A549 (cell line): ENCODE results near the gene LRCH1. TPM values are rescaled to one million over a fixed set of nuclear protein-coding genes. Genes with fewer than 3 reads are reported as not detected.

ENCODE experiments used
- ATAC-seq, 2 experiments: fragments of 200-7000 bp in 1 of 2; fragments of >200 bp in 1 of 2; cut with Nextera tagmentation in 1 of 2; cut with Tn5 transposase in 1 of 2; 3 replicates each; pipeline versions ENCODE4 v1.8.0 to v1.9.1; 2018 to 2020; ENCODE audit warnings: mild to moderate bottlenecking in 1 of 2, moderate library complexity in 1 of 2
- CTCF ChIA-PET: fragments of 300-600 bp; sonication (Branson Sonifier 250); formaldehyde crosslinking; extraction: SDS; loops from one replicate; lab custom pipeline; 2021; ENCODE audit warnings: antibody characterized with exemption, inconsistent platforms; lab: Yijun Ruan, JAX
- POLR2A ChIA-PET: fragments of 350-600 bp; formaldehyde crosslinking; extraction: SDS; loops from one replicate; lab custom pipeline; 2021; ENCODE audit warnings: antibody characterized with exemption, inconsistent platforms; lab: Yijun Ruan, JAX
- DNase-seq, 2 experiments: peaks; one replicate each; pipeline versions ENCODE4 v3.0.0 to v3.0.0-alpha.2; 2011 to 2016; ENCODE audit warnings: low read depth in 1 of 2, low spot score in 1 of 2
- FAIRE-seq: peaks from 2 replicates; lab custom pipeline; 2011; peaks lifted over from hg19 to GRCh38; lab: Jason Lieb, UNC
- H3K27ac ChIP-seq, 2 experiments: fragments of >200 bp; sonication (Bioruptor Twin); formaldehyde crosslinking; 3 replicates each; pipeline ENCODE4 v1.5.1; 2016 to 2017
- H3K4me1 ChIP-seq: fragments of >200 bp; sonication (Bioruptor Twin); formaldehyde crosslinking; 3 replicates; pipeline ENCODE4 v1.6.1; 2016
- H3K4me2 ChIP-seq: fragments of >200 bp; sonication (Bioruptor Twin); formaldehyde crosslinking; 3 replicates; pipeline ENCODE4 v1.6.1; 2016
- H3K4me3 ChIP-seq: fragments of >200 bp; sonication (Bioruptor Twin); formaldehyde crosslinking; 3 replicates; pipeline ENCODE4 v1.5.1; 2016
- H3K9me3 ChIP-seq: fragments of >200 bp; sonication (Bioruptor Twin); formaldehyde crosslinking; 3 replicates; pipeline ENCODE4 v1.6.1; 2016
- CBX8 ChIP-seq: fragments of 200-600 bp; sonication (generic); IDR thresholded peaks from 2 replicates; pipeline ENCODE4 v1.6.1; 2016
- CHD2 ChIP-seq: fragments of 150-350 bp; IDR thresholded peaks from 2 replicates; pipeline ENCODE4 v1.6.1; 2014; ENCODE audit warnings: low read length; ENCODE audit not compliant: partially characterized antibody
- CHD4 ChIP-seq: fragments of 200-600 bp; sonication (generic); IDR thresholded peaks from 2 replicates; pipeline ENCODE4 v1.6.1; 2016; ENCODE audit warnings: antibody characterized with exemption, mild to moderate bottlenecking, borderline replicate concordance
- ESRRA ChIP-seq: fragments of 150-350 bp; IDR thresholded peaks from 2 replicates; pipeline ENCODE4 v1.6.1; 2014; ENCODE audit warnings: mild to moderate bottlenecking, low read length, borderline replicate concordance
- FOSL2 ChIP-seq, 2 experiments: fragments of 450-650 bp in 1 of 2; fragments of >200 bp in 1 of 2; sonication (Bioruptor Twin) in 1 of 2; formaldehyde crosslinking; IDR thresholded peaks; 2 replicates each; pipeline versions ENCODE4 v1.5.0 to v1.6.1; 2016 to 2020; ENCODE audit warnings: mild to moderate bottlenecking in 1 of 2, moderate library complexity in 1 of 2
- KDM1A ChIP-seq: fragments of 200-600 bp; sonication (generic); IDR thresholded peaks from 2 replicates; pipeline ENCODE4 v1.6.1; 2016; ENCODE audit warnings: low read depth, mild to moderate bottlenecking
- KDM5A ChIP-seq: fragments of 200-600 bp; sonication (generic); IDR thresholded peaks from 2 replicates; pipeline ENCODE4 v1.6.1; 2016; ENCODE audit warnings: antibody characterized with exemption, mild to moderate bottlenecking
- MYC ChIP-seq: IDR thresholded peaks from 2 replicates; pipeline ENCODE4 v1.6.1; 2012; ENCODE audit warnings: mild to moderate bottlenecking, inconsistent platforms, low read length, improper control_type of control experiment, borderline replicate concordance
- NFE2L2 ChIP-seq: fragments of 150-350 bp; conservative IDR thresholded peaks from 2 replicates; pipeline ENCODE4 v1.6.1; 2014; ENCODE audit warnings: low read length
- NPAS2 ChIP-seq: fragments of 250-450 bp; sonication (Bioruptor Pico); IDR thresholded peaks from 2 replicates; pipeline ENCODE4 v1.8.0; 2022; ENCODE audit warnings: mild to moderate bottlenecking, moderate library complexity, borderline replicate concordance
- PHF8 ChIP-seq: fragments of 200-600 bp; sonication (generic); IDR thresholded peaks from 2 replicates; pipeline ENCODE4 v1.6.1; 2016; ENCODE audit warnings: low read depth, mild to moderate bottlenecking, antibody characterized with exemption, moderate library complexity, borderline replicate concordance
- POLR2AphosphoS2 ChIP-seq: conservative IDR thresholded peaks from 2 replicates; pipeline ENCODE4 v1.6.1; 2012; ENCODE audit warnings: low read length, improper control_type of control experiment, inconsistent platforms
- RARB ChIP-seq: fragments of 250-450 bp; sonication (Bioruptor Pico); IDR thresholded peaks from 2 replicates; pipeline ENCODE4 v1.8.0; 2021; ENCODE audit warnings: mild to moderate bottlenecking, moderate library complexity
- RFX5 ChIP-seq: fragments of 450-650 bp; IDR thresholded peaks from 2 replicates; pipeline ENCODE4 v1.7.1; 2014; ENCODE audit warnings: antibody characterized with exemption, mild to moderate bottlenecking, moderate library complexity
- SMC3 ChIP-seq: fragments of >200 bp; sonication (Bioruptor Twin); formaldehyde crosslinking; IDR thresholded peaks from 3 replicates; pipeline ENCODE4 v1.6.1; 2018; ENCODE audit warnings: inconsistent platforms
- SREBF2 ChIP-seq: fragments of 450-650 bp; IDR thresholded peaks from 2 replicates; pipeline ENCODE4 v1.6.1; 2014; ENCODE audit warnings: mild to moderate bottlenecking, moderate library complexity
- TP53 ChIP-seq: fragments of 250-450 bp; sonication (Bioruptor Pico); IDR thresholded peaks from 2 replicates; pipeline ENCODE4 v1.5.0; 2021; ENCODE audit warnings: mild to moderate bottlenecking, moderate library complexity
- ZC3H11A ChIP-seq: fragments of 450-650 bp; IDR thresholded peaks from 2 replicates; pipeline ENCODE4 v1.6.1; 2014; ENCODE audit warnings: antibody characterized with exemption, mild to moderate bottlenecking
- ZFP36 ChIP-seq: fragments of 450-650 bp; IDR thresholded peaks from 2 replicates; pipeline ENCODE4 v1.6.1; 2014; ENCODE audit warnings: borderline replicate concordance; ENCODE audit not compliant: partially characterized antibody
- WGBS: methylation state at CpG from one replicate; pipeline ENCODE4 v1.1.6; 2017; ENCODE audit errors: missing lambda C conversion rate; 5-methylcytosine and 5-hydroxymethylcytosine counted together
- polyA plus RNA-seq, 4 experiments: library from polyadenylated mRNA; depleted of rRNA in 3 of 4; stranded (reverse); fragments of >200 nt; fragmentation: RNase III in 1 of 4; extraction: RNeasy Plus Mini Kit Qiagen cat#74134 plus additional on column Dnase treatment in 1 of 4; gene quantifications; 2 replicates in 3 of 4; 3 replicates in 1 of 4; pipeline ENCODE4 v1.2.3, GENCODE V29; 2011 to 2017
- TF ChIP-seq, protein P1 (sequence below): fragments of >200 bp; sonication (Bioruptor Twin); formaldehyde crosslinking; IDR thresholded peaks from 3 replicates; pipeline ENCODE4 v1.6.1; 2016
- TF ChIP-seq, protein P2 (sequence below): fragments of >200 bp; sonication (Bioruptor Twin); formaldehyde crosslinking; IDR thresholded peaks from 2 replicates; pipeline ENCODE4 v1.6.1; 2016
- TF ChIP-seq, protein P3 (sequence below): fragments of 250-450 bp; sonication (Bioruptor Pico); IDR thresholded peaks from 2 replicates; pipeline ENCODE4 v1.5.0; 2021; ENCODE audit warnings: mild to moderate bottlenecking, moderate library complexity, borderline replicate concordance
- TF ChIP-seq, protein P4 (sequence below): IDR thresholded peaks from 2 replicates; pipeline ENCODE4 v1.6.1; 2012
- TF ChIP-seq, protein P5 (sequence below): fragments of 450-650 bp; IDR thresholded peaks from 2 replicates; pipeline ENCODE4 v1.6.1; 2014; ENCODE audit warnings: antibody characterized with exemption
- TF ChIP-seq, protein P6 (sequence below): fragments of 200-600 bp; sonication (generic); IDR thresholded peaks from 2 replicates; pipeline ENCODE4 v1.6.1; 2016; ENCODE audit warnings: antibody characterized with exemption, mild to moderate bottlenecking, moderate library complexity

LRCH1 gene
- polyA plus RNA-seq, 2 of the 4 experiments (the other 2 are of a cell fraction): 8.5 to 16.4 TPM

DNA sequence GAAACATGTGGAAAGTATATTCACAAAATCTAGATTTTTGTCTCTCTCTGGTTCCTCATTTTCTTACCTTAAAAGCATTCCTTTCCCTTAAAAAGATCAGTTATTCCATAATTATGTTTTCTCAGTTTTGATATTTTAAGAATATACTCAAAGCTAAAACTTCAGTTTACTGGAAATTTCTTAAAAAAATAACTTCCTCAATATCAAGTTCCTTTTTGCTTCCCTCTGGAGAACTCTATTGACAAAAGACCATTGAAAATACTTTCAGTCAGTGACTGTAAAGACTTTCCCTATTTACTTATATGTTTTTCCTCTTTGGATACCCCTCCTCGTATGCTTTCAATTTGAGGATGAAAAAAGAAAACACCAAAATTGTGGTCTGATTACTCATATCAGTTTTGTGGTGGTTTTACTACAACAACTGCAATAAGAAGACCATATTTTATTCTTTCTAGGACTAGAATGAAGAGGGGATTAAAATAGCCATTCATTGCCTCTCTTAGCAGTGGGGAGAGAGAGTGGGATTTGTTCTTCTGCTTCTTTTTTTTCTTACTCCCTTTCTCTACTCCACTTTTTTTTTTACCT, 130.8 kb downstream of the LRCH1 start (continued):
- TF ChIP-seq, protein P1, sequence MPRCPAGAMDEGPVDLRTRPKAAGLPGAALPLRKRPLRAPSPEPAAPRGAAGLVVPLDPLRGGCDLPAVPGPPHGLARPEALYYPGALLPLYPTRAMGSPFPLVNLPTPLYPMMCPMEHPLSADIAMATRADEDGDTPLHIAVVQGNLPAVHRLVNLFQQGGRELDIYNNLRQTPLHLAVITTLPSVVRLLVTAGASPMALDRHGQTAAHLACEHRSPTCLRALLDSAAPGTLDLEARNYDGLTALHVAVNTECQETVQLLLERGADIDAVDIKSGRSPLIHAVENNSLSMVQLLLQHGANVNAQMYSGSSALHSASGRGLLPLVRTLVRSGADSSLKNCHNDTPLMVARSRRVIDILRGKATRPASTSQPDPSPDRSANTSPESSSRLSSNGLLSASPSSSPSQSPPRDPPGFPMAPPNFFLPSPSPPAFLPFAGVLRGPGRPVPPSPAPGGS: no peak
- TF ChIP-seq, protein P2, sequence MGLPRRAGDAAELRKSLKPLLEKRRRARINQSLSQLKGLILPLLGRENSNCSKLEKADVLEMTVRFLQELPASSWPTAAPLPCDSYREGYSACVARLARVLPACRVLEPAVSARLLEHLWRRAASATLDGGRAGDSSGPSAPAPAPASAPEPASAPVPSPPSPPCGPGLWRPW: no peak
- TF ChIP-seq RFX5 (no peak), ZFP36 (no peak), KDM1A (no peak), SREBF2 (no peak), CHD4 (no peak)
- TF ChIP-seq, protein P3, sequence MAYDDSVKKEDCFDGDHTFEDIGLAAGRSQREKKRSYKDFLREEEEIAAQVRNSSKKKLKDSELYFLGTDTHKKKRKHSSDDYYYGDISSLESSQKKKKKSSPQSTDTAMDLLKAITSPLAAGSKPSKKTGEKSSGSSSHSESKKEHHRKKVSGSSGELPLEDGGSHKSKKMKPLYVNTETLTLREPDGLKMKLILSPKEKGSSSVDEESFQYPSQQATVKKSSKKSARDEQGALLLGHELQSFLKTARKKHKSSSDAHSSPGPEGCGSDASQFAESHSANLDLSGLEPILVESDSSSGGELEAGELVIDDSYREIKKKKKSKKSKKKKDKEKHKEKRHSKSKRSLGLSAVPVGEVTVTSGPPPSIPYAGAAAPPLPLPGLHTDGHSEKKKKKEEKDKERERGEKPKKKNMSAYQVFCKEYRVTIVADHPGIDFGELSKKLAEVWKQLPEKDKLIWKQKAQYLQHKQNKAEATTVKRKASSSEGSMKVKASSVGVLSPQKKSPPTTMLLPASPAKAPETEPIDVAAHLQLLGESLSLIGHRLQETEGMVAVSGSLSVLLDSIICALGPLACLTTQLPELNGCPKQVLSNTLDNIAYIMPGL: no peak
- TF ChIP-seq, protein P4, sequence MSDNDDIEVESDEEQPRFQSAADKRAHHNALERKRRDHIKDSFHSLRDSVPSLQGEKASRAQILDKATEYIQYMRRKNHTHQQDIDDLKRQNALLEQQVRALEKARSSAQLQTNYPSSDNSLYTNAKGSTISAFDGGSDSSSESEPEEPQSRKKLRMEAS: no peak

DNA sequence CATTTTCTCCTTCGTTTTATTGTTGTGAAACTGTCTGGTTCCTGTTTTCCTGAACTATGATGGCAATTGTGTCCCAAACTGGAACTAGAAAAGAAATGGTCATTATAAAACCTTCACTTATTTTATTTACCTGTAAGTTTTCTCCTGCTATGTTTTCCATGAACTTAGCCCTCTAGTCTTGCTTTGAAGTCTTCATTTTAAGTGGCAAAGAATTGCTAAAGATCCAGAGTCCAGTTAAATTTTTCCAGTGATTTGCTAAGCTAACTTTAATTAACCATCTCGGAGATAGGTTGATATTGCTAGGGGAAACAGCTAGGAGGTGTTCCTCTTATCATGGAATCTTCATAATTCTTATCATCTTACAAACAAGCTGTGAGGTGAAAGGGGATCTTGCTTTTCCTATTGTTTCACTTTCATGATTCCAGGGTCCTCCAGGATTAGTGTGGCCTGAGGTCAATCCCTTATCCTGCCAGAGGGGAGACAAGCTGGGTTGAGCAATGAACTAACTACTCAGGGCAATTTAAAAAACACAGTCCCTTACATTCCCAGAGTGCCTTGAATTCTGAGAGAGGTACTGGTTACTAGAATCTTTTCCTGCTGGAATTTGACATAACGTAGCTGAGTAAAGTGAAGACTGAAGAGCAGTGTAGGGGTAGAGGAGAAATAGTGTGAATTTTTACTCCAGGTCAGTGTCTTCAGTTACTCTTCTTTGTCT, 131.5 kb downstream of the LRCH1 start:
- H3K4me2 ChIP-seq: peak overlapping the region; percentile 64
- 31% methylated on average over 3 of the region's 3 CpGs for WGBS
- FAIRE-seq (no peak), ATAC-seq (peak; percentile 54 to 67; a peak in 3 of 6 replicates), DNase-seq (no peak)
- TF ChIP-seq FOSL2 (IDR thresholded peaks at IDR 0.05) (no peak), FOSL2 (CRISPR knock-in tag; IDR thresholded peaks at IDR 0.05) (no peak), PHF8 (no peak), RARB (CRISPR knock-in tag) (no peak), KDM5A (no peak), MYC (no peak), NFE2L2 (no peak), CHD2 (no peak), NPAS2 (no peak), CBX8 (no peak), KDM1A (no peak), TP53 (CRISPR knock-in tag) (no peak), ESRRA (no peak), ZC3H11A (no peak), POLR2AphosphoS2 (no peak), SMC3 (no peak)
- TF ChIP-seq, protein P5, sequence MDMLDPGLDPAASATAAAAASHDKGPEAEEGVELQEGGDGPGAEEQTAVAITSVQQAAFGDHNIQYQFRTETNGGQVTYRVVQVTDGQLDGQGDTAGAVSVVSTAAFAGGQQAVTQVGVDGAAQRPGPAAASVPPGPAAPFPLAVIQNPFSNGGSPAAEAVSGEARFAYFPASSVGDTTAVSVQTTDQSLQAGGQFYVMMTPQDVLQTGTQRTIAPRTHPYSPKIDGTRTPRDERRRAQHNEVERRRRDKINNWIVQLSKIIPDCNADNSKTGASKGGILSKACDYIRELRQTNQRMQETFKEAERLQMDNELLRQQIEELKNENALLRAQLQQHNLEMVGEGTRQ: no peak
- TF ChIP-seq, protein P6, sequence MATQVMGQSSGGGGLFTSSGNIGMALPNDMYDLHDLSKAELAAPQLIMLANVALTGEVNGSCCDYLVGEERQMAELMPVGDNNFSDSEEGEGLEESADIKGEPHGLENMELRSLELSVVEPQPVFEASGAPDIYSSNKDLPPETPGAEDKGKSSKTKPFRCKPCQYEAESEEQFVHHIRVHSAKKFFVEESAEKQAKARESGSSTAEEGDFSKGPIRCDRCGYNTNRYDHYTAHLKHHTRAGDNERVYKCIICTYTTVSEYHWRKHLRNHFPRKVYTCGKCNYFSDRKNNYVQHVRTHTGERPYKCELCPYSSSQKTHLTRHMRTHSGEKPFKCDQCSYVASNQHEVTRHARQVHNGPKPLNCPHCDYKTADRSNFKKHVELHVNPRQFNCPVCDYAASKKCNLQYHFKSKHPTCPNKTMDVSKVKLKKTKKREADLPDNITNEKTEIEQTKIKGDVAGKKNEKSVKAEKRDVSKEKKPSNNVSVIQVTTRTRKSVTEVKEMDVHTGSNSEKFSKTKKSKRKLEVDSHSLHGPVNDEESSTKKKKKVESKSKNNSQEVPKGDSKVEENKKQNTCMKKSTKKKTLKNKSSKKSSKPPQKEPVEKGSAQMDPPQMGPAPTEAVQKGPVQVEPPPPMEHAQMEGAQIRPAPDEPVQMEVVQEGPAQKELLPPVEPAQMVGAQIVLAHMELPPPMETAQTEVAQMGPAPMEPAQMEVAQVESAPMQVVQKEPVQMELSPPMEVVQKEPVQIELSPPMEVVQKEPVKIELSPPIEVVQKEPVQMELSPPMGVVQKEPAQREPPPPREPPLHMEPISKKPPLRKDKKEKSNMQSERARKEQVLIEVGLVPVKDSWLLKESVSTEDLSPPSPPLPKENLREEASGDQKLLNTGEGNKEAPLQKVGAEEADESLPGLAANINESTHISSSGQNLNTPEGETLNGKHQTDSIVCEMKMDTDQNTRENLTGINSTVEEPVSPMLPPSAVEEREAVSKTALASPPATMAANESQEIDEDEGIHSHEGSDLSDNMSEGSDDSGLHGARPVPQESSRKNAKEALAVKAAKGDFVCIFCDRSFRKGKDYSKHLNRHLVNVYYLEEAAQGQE: no peak
- TF ChIP-seq, protein P1: no peak
- no peak overlapping the region for H3K4me3 ChIP-seq
- CTCF ChIA-PET: interaction anchor here (1.0 to 1.4 kb wide), 2 partner anchors 9 to 133 kb away, joined by 4 to 6 read pairs; no protein-coding TSS in a partner anchor
- POLR2A ChIA-PET: no interaction called here
- H3K27ac ChIP-seq: peak overlapping the region; percentile 39 to 64; a peak in 5 of 6 replicates
- no peaks in the 10 kb centered on the region for H3K9me3 ChIP-seq
- peaks cover 53% of the 10 kb centered on the region for H3K4me1 ChIP-seq
